ENCODE measurements around the gene LTBP2.

- no peak for TF ChIP-seq NR1H2 (CRISPR knock-in tag; IDR thresholded peaks at IDR 0.05; ENCODE audit: borderline replicate concordance, low read depth)
- no peak for TF ChIP-seq POLR2AphosphoS5 (IDR thresholded peaks at IDR 0.05; ENCODE audit: low read depth, low read length)
- no peak for TF ChIP-seq NFIC (IDR thresholded peaks at IDR 0.05; ENCODE audit: low read length)
- no peak for TF ChIP-seq REST (IDR thresholded peaks at IDR 0.05; ENCODE audit: borderline replicate concordance in 1 of 2, low read depth in 1 of 2, low read length in 2 of 2)
- no peak for TF ChIP-seq ASH2L (IDR thresholded peaks at IDR 0.05; ENCODE audit: insufficient read length, low read depth, low read length)
- no peak for TF ChIP-seq GMEB2 (CRISPR knock-in tag; IDR thresholded peaks at IDR 0.05; ENCODE audit: low read depth)
- TF ChIP-seq HMG20B (CRISPR knock-in tag; conservative IDR thresholded peaks at IDR 0.05) = no peak
- no peak for TF ChIP-seq BCLAF1 (IDR thresholded peaks at IDR 0.05)
- TF ChIP-seq CTCF (CRISPR knock-in tag; IDR thresholded peaks at IDR 0.05) = no peak
- TF ChIP-seq KIAA2018 (CRISPR knock-in tag; IDR thresholded peaks at IDR 0.05; ENCODE audit: borderline replicate concordance) = no peak
- no peak for TF ChIP-seq CBFB (CRISPR knock-in tag; IDR thresholded peaks at IDR 0.05)
These were observed 26.0 kb upstream of the LTBP2 start for GRCh38 chr14:74638066-74638465.

Data from HepG2 (cell line).